GM12873 (cell line): ENCODE data around the gene GALNT2.

Source experiments
- TF ChIP-seq, protein P1 (sequence below): IDR thresholded peaks from 2 replicates; pipeline ENCODE4 v1.5.1; 2012; ENCODE audit warnings: low read depth, mild to moderate bottlenecking, moderate library complexity, low read length, control low read depth; ENCODE audit not compliant: insufficient read depth; ENCODE audit errors: missing control alignments

GALNT2 gene

DNA sequence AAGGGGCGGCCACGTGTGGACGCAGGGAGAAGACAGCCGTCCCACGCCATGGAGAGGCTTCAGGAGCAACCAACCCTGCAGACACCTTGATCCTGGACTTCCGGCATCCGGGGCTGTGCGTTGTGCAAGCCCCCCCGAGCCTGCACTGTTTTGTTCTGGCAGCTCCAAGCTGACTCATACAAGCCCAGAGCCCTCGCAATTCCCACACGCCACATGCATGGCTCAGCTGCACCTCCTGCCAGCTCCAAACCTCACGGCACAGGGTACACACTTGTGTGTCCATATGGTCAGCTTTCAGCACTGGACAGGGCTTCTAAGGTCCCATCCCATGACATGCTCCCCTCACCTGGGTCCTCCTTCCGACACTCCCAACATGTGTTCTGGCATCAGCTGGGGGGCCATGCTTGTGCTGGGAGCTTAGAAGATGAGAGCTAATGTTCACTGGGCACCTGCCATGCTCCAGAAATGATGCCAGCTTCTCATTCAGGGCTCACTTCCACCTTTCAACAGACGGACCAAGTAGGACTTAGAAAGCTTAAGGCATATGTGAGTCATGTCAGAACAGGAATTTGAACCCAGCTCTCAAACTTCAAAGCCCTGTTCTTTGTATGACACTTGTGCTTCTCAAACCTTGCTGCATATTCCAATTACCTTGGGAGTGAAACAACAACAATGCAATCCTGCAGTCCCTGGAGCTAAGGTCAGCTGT lies 221.8 kb downstream of the GALNT2 start:
- TF ChIP-seq, protein P1, sequence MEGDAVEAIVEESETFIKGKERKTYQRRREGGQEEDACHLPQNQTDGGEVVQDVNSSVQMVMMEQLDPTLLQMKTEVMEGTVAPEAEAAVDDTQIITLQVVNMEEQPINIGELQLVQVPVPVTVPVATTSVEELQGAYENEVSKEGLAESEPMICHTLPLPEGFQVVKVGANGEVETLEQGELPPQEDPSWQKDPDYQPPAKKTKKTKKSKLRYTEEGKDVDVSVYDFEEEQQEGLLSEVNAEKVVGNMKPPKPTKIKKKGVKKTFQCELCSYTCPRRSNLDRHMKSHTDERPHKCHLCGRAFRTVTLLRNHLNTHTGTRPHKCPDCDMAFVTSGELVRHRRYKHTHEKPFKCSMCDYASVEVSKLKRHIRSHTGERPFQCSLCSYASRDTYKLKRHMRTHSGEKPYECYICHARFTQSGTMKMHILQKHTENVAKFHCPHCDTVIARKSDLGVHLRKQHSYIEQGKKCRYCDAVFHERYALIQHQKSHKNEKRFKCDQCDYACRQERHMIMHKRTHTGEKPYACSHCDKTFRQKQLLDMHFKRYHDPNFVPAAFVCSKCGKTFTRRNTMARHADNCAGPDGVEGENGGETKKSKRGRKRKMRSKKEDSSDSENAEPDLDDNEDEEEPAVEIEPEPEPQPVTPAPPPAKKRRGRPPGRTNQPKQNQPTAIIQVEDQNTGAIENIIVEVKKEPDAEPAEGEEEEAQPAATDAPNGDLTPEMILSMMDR, result no peak

DNA sequence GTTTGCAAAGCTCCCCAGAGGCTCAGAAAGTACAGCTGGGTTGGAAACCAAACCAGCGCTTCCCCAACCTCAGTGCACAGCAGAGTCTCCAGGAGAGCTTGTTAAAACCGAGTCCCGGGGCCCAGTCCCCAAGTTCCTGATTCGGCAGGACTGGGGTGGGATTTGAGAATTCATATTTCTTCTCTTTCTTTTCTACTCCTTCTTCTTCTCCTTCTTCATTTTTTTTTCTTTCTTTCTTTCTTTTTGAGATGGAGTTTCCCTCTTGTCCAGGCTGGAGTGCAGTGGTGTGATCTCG lies 222.3 kb downstream of the GALNT2 start:
- TF ChIP-seq, protein P1, result no peak

DNA sequence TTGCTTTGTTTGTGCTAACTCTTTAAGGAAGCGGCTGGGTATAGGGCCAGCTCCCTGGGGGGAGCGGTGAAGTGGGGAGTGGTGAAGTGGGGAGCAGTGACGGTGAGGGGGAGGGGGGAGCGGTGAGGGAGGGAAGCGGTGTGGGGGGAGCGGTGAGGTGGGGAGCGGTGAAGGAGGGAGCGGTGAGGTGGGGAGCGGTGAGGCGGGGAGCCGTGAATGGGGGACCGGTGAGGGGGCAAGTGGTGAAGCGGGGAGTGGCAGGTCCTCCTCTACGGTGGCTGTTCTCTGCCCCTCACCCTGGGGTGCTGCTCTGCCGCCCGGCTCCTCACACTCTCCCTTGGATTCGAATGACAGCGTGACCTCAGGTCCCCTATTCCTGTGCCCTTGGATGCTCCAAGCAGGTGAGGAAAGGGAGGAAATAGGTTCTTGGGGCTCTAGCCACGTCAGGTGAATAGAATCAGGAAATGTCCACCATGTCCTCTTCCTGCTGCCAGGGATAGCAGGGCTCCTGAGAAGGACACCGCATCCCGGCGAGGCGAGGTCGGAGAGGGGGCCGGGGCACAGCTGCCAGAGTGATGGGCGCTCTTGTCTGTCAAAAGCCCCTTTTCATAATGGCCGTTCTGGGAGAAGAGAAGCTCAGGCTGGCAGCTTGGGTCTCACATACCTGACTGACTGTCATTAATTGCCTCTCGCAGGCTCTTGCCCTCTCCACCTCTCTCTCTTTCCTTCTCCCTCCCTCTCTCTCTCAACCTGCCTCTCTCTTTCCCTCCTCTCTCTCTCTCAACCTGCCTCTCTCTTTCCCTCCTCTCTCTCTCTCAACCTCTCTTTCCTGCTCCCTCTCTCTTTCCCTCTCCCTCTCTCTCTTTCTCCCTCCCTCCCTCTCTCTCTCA lies 224.9 kb downstream of the GALNT2 start:
- TF ChIP-seq, protein P1, result no peak

DNA sequence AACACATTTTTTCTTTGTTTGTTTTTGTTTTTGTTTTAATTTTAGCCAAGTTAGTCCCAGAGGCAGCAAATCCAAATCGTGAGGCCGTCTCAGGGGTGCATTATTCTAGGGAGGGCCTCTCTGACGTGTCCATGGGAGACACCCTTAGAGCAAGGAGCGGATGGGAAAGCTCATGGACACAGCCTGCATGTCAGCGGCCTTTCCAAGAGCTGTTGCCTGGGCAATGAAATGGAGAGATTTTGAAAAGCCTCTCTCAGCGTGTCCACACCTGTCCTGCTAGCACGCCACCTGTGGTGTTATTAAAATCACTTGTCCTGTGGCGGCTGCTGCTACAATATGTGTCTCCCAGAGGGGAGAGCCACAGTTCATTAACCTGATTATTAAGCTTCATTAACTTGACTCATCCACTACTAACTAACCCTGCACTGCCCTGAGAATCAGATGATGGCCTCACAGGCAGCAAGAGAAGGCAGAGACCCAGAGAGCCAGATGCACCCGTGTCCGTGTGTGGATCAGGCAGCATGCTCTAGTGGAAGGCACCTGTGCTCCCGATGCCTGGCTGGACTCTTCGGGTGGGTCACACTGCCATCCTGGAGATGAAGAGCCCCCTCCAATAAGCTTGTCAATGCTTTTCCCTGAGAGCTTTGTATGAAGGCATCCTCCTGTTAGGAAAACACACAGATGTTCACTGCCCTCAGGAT lies 225.8 kb downstream of the GALNT2 start:
- TF ChIP-seq, protein P1, result no peak

DNA sequence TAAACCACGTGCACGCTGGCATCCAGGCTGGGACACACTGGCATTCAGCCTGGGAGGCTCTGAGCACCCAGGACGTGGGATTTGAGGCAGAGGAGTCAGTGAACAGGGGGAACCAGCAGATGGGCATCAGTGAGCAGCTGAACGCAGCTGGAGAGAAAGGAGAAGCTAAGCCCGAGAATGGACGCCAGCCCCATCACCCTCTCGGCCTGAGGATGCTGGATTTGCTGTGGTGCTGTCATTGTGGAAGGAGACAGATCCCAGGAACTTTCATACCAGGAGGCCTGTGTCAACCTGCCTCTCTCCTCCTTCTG lies 226.3 kb downstream of the GALNT2 start:
- TF ChIP-seq, protein P1, result no peak

DNA sequence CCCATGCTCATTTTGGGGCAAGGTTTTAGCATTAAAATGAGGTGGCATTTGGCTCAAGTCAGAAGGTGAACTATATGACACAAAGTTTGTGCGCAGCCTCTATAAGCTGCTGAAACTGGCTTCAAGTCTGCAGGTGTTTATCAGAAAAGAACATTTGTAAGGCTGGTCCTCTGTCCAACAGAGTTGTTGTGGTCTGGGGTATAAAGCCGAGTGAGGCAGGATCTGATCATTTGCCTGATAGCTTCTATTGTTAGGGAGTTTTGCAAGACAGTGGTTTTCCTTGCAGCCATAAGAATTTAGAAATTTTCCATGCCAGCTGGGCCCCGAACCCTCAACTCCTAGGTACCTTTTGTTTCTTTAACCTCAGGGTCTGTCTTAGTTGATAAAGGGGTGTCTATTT lies 228.3 kb downstream of the GALNT2 start:
- TF ChIP-seq, protein P1, result no peak

DNA sequence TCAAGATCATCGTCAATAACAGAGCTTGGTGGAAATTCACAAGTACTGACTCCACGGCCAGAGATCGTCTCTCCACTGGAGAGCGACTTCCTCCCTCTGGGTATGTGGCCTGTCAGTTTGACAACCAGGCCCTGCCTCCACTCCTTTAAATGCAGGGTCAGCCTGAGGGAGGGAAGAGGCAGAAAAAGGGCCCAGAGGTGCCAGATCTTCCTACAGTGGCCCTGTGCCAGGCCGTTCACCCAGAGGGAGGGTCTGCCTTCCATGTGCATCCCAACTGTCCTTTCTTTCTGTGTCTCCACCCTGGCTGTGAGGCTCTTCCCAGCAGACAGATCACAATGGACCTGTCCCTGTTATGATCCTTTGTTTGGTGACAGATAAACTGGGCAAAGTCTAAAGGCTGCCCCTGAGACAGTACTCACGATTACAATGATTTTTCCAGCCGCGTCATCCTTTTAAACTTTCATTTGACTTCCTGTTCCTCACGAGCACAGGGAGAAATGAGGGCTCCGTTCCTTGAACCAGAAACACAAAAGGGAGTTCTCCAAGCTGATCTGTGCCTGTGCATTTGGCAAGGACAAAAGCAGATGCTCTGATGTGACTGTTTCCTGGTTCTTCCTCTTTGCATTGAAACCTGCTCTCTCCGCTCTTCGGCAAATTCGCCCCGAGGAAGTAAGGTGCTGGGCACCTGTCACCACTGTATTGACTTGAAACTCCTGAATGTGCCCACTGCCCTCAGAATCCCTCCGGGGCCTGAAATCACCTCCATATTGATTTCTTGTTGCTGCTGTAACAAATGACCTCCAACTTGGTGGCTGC lies 232.4 kb downstream of the GALNT2 start:
- TF ChIP-seq, protein P1, result no peak
